ENCODE data around the gene LPP.

The LPP gene

DNA sequence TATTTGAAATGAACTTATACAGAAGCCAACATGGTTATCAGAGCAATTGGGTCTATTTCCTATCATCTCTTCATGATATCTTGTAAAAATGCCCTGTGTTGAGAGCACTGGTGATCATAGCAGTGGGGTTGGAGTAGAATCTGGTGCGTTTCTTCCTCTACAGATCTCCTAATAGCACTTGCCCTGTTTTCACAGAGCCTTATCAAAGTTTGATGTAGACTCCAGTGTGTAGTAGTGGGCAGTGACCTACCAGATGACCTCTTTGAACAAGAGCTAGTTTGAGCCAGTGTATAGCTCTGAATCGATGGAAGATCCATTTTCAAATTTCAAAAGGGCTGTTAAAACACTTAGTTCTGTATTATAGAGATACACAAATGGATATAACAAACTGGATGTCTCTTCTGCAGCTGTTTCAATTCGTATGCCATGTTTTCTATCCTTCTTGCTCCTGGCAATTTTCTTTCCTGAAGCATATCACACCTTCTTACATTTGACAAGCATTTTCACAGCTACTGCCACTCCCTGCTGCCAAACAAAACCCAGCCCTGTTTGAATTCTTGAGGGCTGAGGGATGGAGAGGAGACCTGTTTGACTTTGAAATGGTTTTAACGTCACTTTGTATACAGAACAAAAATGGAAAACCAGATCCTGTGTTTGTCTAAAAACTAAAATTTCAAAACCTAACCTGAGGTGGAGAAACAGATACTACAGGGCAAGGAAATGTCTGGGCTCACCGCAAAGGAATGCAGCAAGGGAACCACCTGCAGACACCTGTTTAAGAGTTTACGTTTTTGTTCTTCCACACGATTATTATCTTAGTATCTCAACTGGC, 663.4 kb downstream of the LPP start:
- no peaks in the 10 kb centered on the region for H3K36me3 ChIP-seq (ENCODE audit: insufficient read depth, low read length)
- no peak overlapping the region for H3K9ac ChIP-seq (ENCODE audit: low read depth, low read length)
- H3K9me3 ChIP-seq (ENCODE audit: control insufficient read depth, insufficient read depth, low read length) = no peaks in the 10 kb centered on the region
- H3K4me1 ChIP-seq (ENCODE audit: insufficient read depth, low read length) = 0 out of 2 replicates have a peak, but pooled peaks cover 5% of the 10 kb centered on the region

- no peak overlapping the region for H3K9ac ChIP-seq (ENCODE audit: low read depth, low read length)
- H3K4me1 ChIP-seq (ENCODE audit: insufficient read depth, low read length) = 0 out of 2 replicates have a peak, but pooled peaks cover 5% of the 10 kb centered on the region
- no peaks in the 10 kb centered on the region for H3K9me3 ChIP-seq (ENCODE audit: control insufficient read depth, insufficient read depth, low read length)
- no peaks in the 10 kb centered on the region for H3K36me3 ChIP-seq (ENCODE audit: insufficient read depth, low read length)
These were observed 663.9 kb downstream of the LPP start for GRCh38 chr3:188817935-188818269.

DNA sequence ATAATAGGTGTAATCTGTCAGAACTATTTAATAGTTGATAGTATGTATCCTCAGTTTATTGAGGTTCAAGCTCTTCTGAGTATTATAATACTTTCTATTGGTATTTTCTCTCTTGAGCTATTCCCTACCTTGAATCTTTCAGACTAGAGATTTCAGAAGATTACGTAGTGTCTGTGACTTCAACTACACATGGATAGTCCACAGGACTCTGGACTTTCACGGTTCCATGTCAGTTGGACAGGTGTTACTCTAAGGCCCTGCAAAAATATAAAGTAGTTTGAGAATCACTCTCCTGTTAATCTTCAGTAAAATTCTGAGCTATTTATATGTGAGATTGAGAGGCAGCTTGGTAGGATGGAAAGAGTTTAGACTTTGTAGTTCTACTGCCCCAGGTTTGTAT, 664.3 kb downstream of the LPP start:
- Histone ChIP-seq H3K9ac (ENCODE audit: low read depth, low read length) (no peak overlapping the region), H3K36me3 (ENCODE audit: insufficient read depth, low read length) (no peaks in the 10 kb centered on the region), H3K9me3 (ENCODE audit: control insufficient read depth, insufficient read depth, low read length) (no peaks in the 10 kb centered on the region), H3K4me1 (ENCODE audit: insufficient read depth, low read length) (0 out of 2 replicates have a peak, but pooled peaks cover 5% of the 10 kb centered on the region)

DNA sequence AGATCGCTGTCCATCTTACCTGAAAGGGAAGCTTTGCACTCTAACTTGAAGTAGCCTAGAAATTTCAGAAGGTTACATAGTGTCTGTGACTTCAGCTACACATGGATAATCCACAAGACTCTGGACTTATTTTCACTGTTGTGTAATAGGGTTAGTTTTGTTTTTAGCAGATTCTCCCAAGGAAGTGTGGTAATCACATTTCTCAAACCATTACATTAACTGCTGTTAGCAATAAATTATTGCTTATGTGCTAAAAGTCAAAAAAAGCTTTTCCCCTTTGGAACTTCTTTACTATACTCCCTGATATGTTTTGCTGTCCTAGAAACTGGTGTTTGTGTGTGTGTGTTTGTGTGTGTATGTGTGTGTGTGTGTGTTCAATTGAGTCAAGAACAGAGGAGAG, 666.0 kb downstream of the LPP start:
- Histone ChIP-seq H3K4me1 (ENCODE audit: insufficient read depth, low read length) (0 out of 2 replicates have a peak, but pooled peaks cover 5% of the 10 kb centered on the region), H3K9me3 (ENCODE audit: control insufficient read depth, insufficient read depth, low read length) (no peaks in the 10 kb centered on the region), H3K36me3 (ENCODE audit: insufficient read depth, low read length) (no peaks in the 10 kb centered on the region), H3K9ac (ENCODE audit: low read depth, low read length) (no peak overlapping the region)

- Histone ChIP-seq H3K36me3 (ENCODE audit: insufficient read depth, low read length) (no peaks in the 10 kb centered on the region), H3K4me1 (ENCODE audit: insufficient read depth, low read length) (0 out of 2 replicates have a peak, but pooled peaks cover 5% of the 10 kb centered on the region), H3K9ac (ENCODE audit: low read depth, low read length) (no peak overlapping the region), H3K9me3 (ENCODE audit: control insufficient read depth, insufficient read depth, low read length) (no peaks in the 10 kb centered on the region)
These were observed 668.0 kb downstream of the LPP start for GRCh38 chr3:188822004-188822403.

DNA sequence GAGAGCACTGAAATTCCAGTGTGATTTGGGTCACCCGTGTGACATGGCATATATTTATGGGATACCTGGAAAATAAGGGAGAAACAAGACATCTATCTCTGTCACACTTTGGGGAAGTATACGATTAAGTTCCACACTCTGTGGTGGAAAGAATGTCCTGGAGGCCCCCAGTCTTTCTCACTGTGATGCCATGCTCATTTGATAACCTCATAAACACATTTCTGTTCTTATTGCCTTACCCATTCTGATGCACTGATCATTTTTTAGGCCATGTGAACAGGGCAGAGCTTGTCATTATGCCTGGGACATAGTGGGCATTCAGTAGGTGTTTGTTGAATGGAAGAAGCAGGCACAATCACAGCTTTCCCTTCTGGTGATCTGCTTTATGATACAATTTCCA, 668.5 kb downstream of the LPP start:
- H3K9me3 ChIP-seq (ENCODE audit: control insufficient read depth, insufficient read depth, low read length) = no peaks in the 10 kb centered on the region
- no peaks in the 10 kb centered on the region for H3K36me3 ChIP-seq (ENCODE audit: insufficient read depth, low read length)

GRCh38 chr3:188824566-188824965, 670.6 kb downstream of the LPP start:
- Histone ChIP-seq H3K9ac (ENCODE audit: low read depth, low read length) (no peak overlapping the region), H3K36me3 (ENCODE audit: insufficient read depth, low read length) (no peaks in the 10 kb centered on the region), H3K9me3 (ENCODE audit: control insufficient read depth, insufficient read depth, low read length) (no peaks in the 10 kb centered on the region), H3K4me1 (ENCODE audit: insufficient read depth, low read length) (no peaks in the 10 kb centered on the region)

More for the DNA sequence above, 668.5 kb downstream of the LPP start:
- H3K4me1 ChIP-seq (ENCODE audit: insufficient read depth, low read length) = 0 out of 2 replicates have a peak, but pooled peaks cover 5% of the 10 kb centered on the region
- H3K9ac ChIP-seq (ENCODE audit: low read depth, low read length) = no peak overlapping the region

DNA sequence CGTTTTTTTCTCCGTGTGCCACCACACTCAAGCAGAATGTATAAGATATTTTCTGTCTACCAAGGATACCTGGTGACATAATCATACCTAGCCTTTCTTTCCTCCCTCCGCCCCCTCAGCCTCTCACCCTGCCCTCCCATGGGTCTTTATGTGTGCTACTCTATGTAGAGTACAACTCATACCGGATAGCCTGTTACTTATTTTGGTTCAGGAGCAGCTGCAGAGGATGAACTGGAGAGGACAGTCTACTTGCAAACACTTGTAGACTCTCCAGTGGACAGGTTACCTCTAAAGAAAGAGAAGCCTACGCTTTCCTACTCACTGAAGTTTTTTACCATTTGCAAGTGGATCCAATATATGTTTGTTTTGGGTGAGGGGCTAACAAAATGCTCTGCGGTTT, 671.9 kb downstream of the LPP start:
- Histone ChIP-seq H3K9me3 (ENCODE audit: control insufficient read depth, insufficient read depth, low read length) (no peaks in the 10 kb centered on the region), H3K36me3 (ENCODE audit: insufficient read depth, low read length) (no peaks in the 10 kb centered on the region), H3K9ac (ENCODE audit: low read depth, low read length) (no peak overlapping the region), H3K4me1 (ENCODE audit: insufficient read depth, low read length) (no peaks in the 10 kb centered on the region)

DNA sequence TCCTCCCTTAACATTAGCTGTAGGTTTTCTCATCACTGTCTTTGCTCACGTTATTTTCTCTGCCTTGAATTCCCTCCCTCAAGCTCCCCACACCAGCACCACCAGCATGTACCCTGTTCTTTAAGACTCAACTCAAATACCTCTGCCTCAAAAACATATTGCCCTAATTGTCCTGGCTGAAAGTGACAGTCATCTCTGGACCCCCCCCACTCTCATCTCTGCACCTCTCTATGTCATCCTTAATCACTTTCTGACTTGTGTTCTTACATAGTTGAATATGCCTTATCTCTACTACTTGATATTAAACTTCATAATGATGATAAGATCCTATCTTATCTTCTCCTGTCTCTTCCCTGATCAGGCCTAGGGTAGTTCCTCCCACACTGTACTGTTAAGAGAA, 672.6 kb downstream of the LPP start:
- Histone ChIP-seq H3K36me3 (ENCODE audit: insufficient read depth, low read length) (no peaks in the 10 kb centered on the region), H3K9ac (ENCODE audit: low read depth, low read length) (no peak overlapping the region), H3K4me1 (ENCODE audit: insufficient read depth, low read length) (no peaks in the 10 kb centered on the region), H3K9me3 (ENCODE audit: control insufficient read depth, insufficient read depth, low read length) (no peaks in the 10 kb centered on the region)

- no peaks in the 10 kb centered on the region for H3K9me3 ChIP-seq (ENCODE audit: control insufficient read depth, insufficient read depth, low read length)
- no peaks in the 10 kb centered on the region for H3K36me3 ChIP-seq (ENCODE audit: insufficient read depth, low read length)
- no peaks in the 10 kb centered on the region for H3K4me1 ChIP-seq (ENCODE audit: insufficient read depth, low read length)
- no peak overlapping the region for H3K9ac ChIP-seq (ENCODE audit: low read depth, low read length)
These were observed 673.1 kb downstream of the LPP start for GRCh38 chr3:188827103-188827502.

- Histone ChIP-seq H3K9me3 (ENCODE audit: control insufficient read depth, insufficient read depth, low read length) (no peaks in the 10 kb centered on the region), H3K9ac (ENCODE audit: low read depth, low read length) (no peak overlapping the region), H3K4me1 (ENCODE audit: insufficient read depth, low read length) (no peaks in the 10 kb centered on the region), H3K36me3 (ENCODE audit: insufficient read depth, low read length) (no peaks in the 10 kb centered on the region)
These were observed 673.6 kb downstream of the LPP start for GRCh38 chr3:188827576-188827975.

DNA sequence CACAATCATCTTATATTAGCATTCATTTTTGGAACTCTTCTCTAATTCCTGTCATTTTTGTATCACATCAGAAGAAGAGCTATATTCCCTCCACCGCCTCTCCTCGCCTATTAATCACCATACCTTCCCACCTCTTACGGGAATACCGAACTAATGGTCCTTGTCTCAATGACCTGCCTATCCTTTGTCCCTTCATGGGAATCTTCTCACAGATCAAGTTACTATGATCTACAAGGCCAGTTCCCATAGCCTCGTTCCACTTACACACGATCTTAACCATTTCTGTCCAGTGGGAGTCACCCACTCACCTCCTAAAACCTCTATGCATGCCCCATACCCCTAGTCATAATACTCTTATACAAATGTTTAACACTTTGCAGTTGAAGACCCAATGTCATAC, 675.2 kb downstream of the LPP start:
- no peak overlapping the region for H3K9ac ChIP-seq (ENCODE audit: low read depth, low read length)
- H3K4me1 ChIP-seq (ENCODE audit: insufficient read depth, low read length) = no peaks in the 10 kb centered on the region
- no peaks in the 10 kb centered on the region for H3K9me3 ChIP-seq (ENCODE audit: control insufficient read depth, insufficient read depth, low read length)
- H3K36me3 ChIP-seq (ENCODE audit: insufficient read depth, low read length) = no peaks in the 10 kb centered on the region

- no peaks in the 10 kb centered on the region for H3K4me1 ChIP-seq (ENCODE audit: insufficient read depth, low read length)
These were observed 675.6 kb downstream of the LPP start for GRCh38 chr3:188829576-188829975.

GRCh38 chr3:188830893-188831292, 676.9 kb downstream of the LPP start:
- Histone ChIP-seq H3K36me3 (ENCODE audit: insufficient read depth, low read length) (no peaks in the 10 kb centered on the region), H3K4me1 (ENCODE audit: insufficient read depth, low read length) (no peaks in the 10 kb centered on the region), H3K9ac (ENCODE audit: low read depth, low read length) (no peak overlapping the region)

More at GRCh38 chr3:188829576-188829975, 675.6 kb downstream of the LPP start:
- Histone ChIP-seq H3K9me3 (ENCODE audit: control insufficient read depth, insufficient read depth, low read length) (no peaks in the 10 kb centered on the region), H3K9ac (ENCODE audit: low read depth, low read length) (no peak overlapping the region), H3K36me3 (ENCODE audit: insufficient read depth, low read length) (no peaks in the 10 kb centered on the region)

GRCh38 chr3:188832146-188832545, 678.2 kb downstream of the LPP start:
- Histone ChIP-seq H3K36me3 (ENCODE audit: insufficient read depth, low read length) (no peaks in the 10 kb centered on the region), H3K9me3 (ENCODE audit: control insufficient read depth, insufficient read depth, low read length) (no peaks in the 10 kb centered on the region), H3K4me1 (ENCODE audit: insufficient read depth, low read length) (no peaks in the 10 kb centered on the region), H3K9ac (ENCODE audit: low read depth, low read length) (no peak overlapping the region)

More at GRCh38 chr3:188830893-188831292, 676.9 kb downstream of the LPP start:
- H3K9me3 ChIP-seq (ENCODE audit: control insufficient read depth, insufficient read depth, low read length) = no peaks in the 10 kb centered on the region
